Stimulated activated naive CD8-positive, alpha-beta T cell treated with anti-CD3 and anti-CD28 coated beads, Interleukin-15, Interleukin-2, amounts not matched to agents 100 ng/mL and 50 ng/mL, for 24 hours (primary cell): ENCODE measurements around the gene OXSM.

Source experiments
- H3K27ac Mint-ChIP-seq: one replicate; pipeline ENCODE4 v1.8.0; 2021; ENCODE audit warnings: mild to moderate bottlenecking, mixed read lengths
- H3K27me3 Mint-ChIP-seq: one replicate; pipeline ENCODE4 v1.8.0; 2021; ENCODE audit warnings: mixed read lengths
- H3K36me3 Mint-ChIP-seq: one replicate; pipeline ENCODE4 v1.8.0; 2021; ENCODE audit warnings: low read depth, mixed read lengths
- H3K4me1 Mint-ChIP-seq: one replicate; pipeline ENCODE4 v1.8.0; 2021; ENCODE audit warnings: low read depth, mixed read lengths
- H3K4me3 Mint-ChIP-seq: one replicate; pipeline ENCODE4 v1.8.0; 2021; ENCODE audit warnings: mild to moderate bottlenecking, mixed read lengths
- H3K9me3 Mint-ChIP-seq: one replicate; pipeline ENCODE4 v1.8.0; 2021; ENCODE audit warnings: mixed read lengths

OXSM gene

DNA sequence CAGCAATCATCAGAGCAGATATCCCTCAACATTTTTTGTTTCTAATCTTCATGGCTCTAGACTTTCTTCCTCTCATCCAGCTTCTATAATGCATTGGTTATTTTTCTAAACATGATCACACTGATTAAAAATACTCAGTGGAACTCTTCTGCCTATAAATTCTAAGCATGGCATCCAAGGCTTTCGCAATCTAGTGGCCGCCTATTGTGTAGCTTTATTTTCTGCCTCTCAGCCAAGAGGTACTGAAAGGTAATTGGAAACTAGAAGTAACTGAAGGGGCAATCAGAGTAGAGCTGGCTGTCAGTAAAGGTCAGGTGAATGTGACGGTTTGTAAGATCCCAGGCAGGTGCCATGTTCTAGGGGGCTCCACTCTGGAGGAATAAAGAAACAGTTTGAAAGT lies 33.4 kb downstream of the OXSM start:
- H3K9me3 Mint-ChIP-seq = no peaks in the 10 kb centered on the region
- H3K27ac Mint-ChIP-seq = no peak overlapping the region
- H3K27me3 Mint-ChIP-seq = peaks cover 4% of the 10 kb centered on the region
- H3K4me3 Mint-ChIP-seq = no peak overlapping the region
- peaks cover 10% of the 10 kb centered on the region for H3K4me1 Mint-ChIP-seq
- H3K36me3 Mint-ChIP-seq = no peaks in the 10 kb centered on the region

DNA sequence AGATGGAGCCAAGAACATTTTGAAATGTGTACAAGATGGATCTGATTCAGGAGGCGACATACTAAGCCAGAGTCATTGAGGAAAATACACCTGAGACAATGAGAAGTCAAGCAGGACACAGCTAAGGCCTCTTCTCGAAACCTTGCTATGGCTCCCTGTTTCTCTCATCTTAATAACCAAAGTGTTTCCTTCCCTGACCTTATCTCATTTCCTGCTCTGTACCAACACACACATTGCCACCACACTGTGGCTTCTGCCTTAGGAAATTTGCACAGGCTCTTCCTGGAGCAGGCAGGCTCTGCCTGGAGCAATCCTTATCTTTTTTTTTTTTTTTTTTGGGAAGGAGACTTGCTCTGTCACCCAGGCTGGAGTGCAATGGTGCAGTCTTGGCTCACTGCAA lies 36.6 kb downstream of the OXSM start:
- H3K36me3 Mint-ChIP-seq = no peaks in the 10 kb centered on the region
- peaks cover 10% of the 10 kb centered on the region for H3K4me1 Mint-ChIP-seq
- H3K27ac Mint-ChIP-seq = no peak overlapping the region
- H3K4me3 Mint-ChIP-seq = no peak overlapping the region
- H3K9me3 Mint-ChIP-seq = no peaks in the 10 kb centered on the region
- H3K27me3 Mint-ChIP-seq = peaks cover 4% of the 10 kb centered on the region

DNA sequence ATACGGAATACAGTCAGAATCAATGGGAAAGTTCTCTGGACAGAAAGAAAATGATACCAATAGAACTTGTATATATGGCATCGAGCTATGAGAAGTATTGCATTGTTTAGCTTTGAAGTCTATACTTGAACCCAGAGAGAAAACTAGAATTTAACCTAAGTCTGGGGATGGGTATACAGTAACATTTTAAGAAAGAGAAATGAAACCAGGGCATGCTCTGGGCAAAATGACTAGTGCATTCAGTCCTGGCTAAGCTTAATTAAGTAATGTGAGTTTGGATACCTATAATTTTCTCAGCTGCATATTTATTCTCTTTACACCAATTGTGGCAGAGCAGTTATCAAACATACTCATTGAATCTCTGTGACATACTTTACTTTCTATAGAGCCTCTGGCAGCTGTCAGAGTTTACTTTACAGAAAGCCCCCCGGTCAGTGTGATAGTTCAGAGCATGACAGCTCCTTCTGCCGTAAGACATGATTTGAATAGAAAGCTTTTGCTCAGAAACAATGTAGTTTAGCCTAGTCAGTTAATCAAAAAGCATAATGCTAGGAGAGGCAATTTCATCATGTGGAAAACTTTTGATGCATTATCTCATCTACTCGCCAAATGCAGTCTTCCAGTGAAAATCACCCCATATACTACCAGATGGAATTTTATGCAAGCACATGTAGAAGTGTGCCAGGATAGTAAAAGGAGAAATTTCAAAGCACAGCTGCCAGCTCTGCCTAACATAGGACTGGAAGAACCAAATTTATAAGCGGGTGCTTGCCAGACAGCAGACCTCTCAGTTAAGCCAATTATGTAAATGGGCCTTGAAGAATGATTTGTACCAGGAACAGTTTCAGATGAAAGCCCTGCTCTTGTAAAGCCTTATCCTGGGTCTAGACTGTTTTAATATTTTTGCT lies 40.7 kb downstream of the OXSM start:
- Mint-ChIP-seq H3K9me3 (no peaks in the 10 kb centered on the region), H3K27ac (no peak overlapping the region), H3K4me3 (no peak overlapping the region), H3K27me3 (peaks cover 3% of the 10 kb centered on the region), H3K36me3 (no peaks in the 10 kb centered on the region), H3K4me1 (peaks cover 10% of the 10 kb centered on the region)

DNA sequence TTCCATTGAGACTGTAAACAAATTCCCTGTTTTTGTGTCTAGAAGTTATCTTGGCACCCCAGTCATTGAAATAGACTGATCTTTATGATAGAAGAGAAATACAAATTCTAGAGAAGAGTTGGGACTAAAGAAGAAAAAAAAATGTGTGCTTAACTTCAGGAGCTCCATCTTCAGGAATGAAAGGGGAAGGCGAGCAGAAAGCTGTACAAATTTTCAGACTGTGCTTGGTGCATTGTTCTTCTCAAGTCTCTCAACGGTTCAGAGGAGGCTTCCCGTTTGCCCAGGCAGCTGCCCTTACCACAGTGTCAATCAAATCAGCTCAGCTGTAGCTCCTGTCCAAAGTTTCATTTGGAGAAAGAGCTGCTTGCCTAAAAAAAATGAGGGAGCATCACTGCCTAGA lies 41.7 kb downstream of the OXSM start:
- Mint-ChIP-seq H3K27me3 (peaks cover 3% of the 10 kb centered on the region), H3K36me3 (no peaks in the 10 kb centered on the region), H3K4me1 (peaks cover 2% of the 10 kb centered on the region), H3K4me3 (no peak overlapping the region), H3K27ac (no peak overlapping the region), H3K9me3 (no peaks in the 10 kb centered on the region)

DNA sequence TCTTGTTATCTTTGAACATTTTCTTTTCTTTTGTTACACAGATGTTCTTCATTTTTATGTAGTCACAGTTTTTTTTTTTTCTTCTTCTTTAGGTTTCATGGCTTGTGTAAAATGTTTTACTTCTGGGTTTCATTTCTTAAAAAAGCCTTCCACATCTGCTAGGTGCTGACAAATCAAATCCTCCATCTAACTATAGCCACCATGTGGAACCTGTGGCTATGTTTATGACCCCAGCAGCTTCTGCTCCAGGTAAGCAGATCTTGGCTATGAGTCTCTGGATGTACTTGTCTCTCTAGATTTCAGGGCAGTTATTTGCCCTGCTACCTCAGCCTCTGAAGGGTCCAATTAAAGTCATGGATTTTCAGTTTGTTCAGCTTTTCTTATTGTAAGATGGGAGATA lies 44.5 kb downstream of the OXSM start:
- no peak overlapping the region for H3K27ac Mint-ChIP-seq
- peaks cover 4% of the 10 kb centered on the region for H3K4me1 Mint-ChIP-seq
- H3K9me3 Mint-ChIP-seq = peaks cover 3% of the 10 kb centered on the region
- H3K4me3 Mint-ChIP-seq = no peak overlapping the region
- no peaks in the 10 kb centered on the region for H3K36me3 Mint-ChIP-seq
- H3K27me3 Mint-ChIP-seq = peaks cover 3% of the 10 kb centered on the region

DNA sequence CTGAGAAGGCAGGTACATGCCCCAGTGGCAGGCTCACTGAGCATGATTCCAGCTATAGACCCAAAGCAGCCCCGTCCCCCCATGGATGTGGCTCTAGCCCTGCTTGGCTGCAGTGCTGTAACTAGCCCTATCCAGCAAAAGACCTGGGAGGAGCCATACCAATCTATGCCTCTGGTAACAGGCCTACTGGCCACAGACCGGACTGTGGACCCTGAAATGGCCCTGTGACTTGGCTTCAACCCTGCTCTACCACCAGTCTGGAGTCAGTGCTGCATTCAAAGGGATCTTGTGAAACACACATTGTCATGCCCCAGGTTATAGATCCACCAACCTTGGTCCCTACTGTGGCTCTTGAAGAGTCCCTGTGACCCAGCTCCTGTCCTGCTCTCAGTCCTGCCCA lies 46.7 kb downstream of the OXSM start:
- Mint-ChIP-seq H3K27ac (no peak overlapping the region), H3K4me3 (no peak overlapping the region), H3K27me3 (peaks cover 3% of the 10 kb centered on the region), H3K9me3 (peaks cover 3% of the 10 kb centered on the region), H3K36me3 (no peaks in the 10 kb centered on the region), H3K4me1 (peaks cover 4% of the 10 kb centered on the region)

DNA sequence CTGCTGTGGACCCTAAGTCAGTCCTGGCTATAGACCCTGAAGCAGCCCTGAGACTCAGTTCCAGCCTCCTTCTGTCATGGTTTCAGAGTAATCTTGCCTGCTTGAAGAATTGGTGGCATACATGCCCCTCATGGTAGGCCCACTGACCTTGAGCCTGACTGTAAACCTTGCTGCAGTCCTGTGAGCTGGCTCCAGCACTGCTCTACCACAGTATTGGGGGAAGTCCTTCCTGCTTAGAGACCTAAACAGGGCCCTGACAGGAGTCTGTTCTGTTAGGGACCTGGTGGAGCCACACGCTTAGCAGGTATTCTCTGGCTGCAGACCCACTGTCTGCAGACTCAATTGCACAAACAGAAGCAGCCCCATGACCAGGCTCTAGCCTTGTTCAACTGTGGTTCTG lies 47.1 kb downstream of the OXSM start:
- Mint-ChIP-seq H3K27me3 (peaks cover 3% of the 10 kb centered on the region), H3K27ac (no peak overlapping the region)

DNA sequence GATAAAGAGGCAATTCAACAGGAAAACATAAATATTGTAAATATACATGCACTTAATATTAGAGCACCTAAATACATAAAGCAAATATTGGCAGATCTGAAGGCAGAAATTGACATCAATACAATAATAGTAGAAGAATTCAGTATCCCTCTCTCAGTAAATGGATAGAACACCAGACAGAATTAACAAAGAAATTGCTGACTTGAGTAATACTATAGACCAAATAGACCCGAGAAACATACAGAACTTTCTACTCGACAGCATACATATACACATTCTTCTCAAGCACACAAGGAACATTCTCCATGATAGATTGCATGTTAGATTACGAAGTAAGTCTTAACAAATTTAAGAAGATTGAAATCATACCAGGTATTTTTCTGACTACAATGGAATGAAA lies 50.2 kb downstream of the OXSM start:
- no peak overlapping the region for H3K4me3 Mint-ChIP-seq
- no peak overlapping the region for H3K27ac Mint-ChIP-seq
- peaks cover 4% of the 10 kb centered on the region for H3K4me1 Mint-ChIP-seq
- no peaks in the 10 kb centered on the region for H3K36me3 Mint-ChIP-seq
- H3K27me3 Mint-ChIP-seq = peaks cover 3% of the 10 kb centered on the region
- peaks cover 3% of the 10 kb centered on the region for H3K9me3 Mint-ChIP-seq

More for the DNA sequence above, 47.1 kb downstream of the OXSM start:
- peaks cover 4% of the 10 kb centered on the region for H3K4me1 Mint-ChIP-seq
- no peaks in the 10 kb centered on the region for H3K36me3 Mint-ChIP-seq
- no peak overlapping the region for H3K4me3 Mint-ChIP-seq
- peaks cover 3% of the 10 kb centered on the region for H3K9me3 Mint-ChIP-seq

DNA sequence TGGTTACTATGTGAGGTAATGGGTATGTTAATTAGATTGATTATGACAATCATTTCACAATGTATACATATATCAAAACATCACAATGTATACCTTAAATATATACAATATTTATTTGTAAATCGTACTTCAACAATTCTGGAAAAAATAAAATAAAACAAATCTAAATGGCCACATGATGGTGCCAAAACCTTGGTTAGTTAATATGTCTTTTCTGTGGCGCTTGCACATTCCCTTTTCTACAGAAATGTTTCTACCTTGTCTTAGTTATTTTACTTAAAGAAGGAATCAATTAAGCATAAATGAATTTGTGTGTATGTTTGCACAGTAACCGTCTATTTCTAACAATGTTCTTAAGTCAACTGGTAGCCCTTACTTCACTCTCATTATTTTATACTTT lies 53.4 kb downstream of the OXSM start:
- no peaks in the 10 kb centered on the region for H3K9me3 Mint-ChIP-seq
- no peaks in the 10 kb centered on the region for H3K36me3 Mint-ChIP-seq
- H3K4me1 Mint-ChIP-seq = no peaks in the 10 kb centered on the region
- H3K27me3 Mint-ChIP-seq = no peaks in the 10 kb centered on the region
- H3K27ac Mint-ChIP-seq = no peak overlapping the region
- no peak overlapping the region for H3K4me3 Mint-ChIP-seq
